Testis (tissue), 2 donors: ENCODE results near the gene NPTX2.

Experiments
- POLR2A ChIP-seq: fragments of 450-650 bp; IDR thresholded peaks from one replicate; pipeline ENCODE4 v1.6.1; 2017; ENCODE audit warnings: antibody characterized with exemption, mild to moderate bottlenecking, moderate library complexity
- TF ChIP-seq, protein P1 (sequence below), 3 experiments: fragments of 450-650 bp in 2 of 3; fragments of 200-600 bp in 1 of 3; sonication (generic) in 1 of 3; IDR thresholded peaks; one replicate each; pipeline ENCODE4 v1.5.1; 2016 to 2019; ENCODE audit warnings: antibody characterized with exemption in 3 of 3, mild to moderate bottlenecking in 2 of 3, moderate library complexity in 1 of 3

DNA sequence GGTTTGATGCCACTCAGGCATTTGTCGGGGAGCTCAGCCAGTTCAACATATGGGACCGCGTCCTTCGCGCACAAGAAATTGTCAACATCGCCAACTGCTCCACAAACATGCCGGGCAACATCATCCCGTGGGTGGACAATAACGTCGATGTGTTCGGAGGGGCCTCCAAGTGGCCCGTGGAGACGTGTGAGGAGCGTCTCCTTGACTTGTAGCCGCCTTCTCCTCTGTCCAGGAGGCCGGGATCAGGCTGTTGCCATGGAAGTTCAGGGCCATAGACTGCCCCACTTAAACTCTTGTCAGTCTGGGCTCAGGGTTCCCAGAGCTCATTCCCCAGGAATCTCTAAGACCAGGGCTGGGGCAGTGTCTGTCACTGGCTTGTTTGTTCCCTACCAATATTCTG is 11.3 kb downstream of the NPTX2 start:
- TF ChIP-seq, protein P1, sequence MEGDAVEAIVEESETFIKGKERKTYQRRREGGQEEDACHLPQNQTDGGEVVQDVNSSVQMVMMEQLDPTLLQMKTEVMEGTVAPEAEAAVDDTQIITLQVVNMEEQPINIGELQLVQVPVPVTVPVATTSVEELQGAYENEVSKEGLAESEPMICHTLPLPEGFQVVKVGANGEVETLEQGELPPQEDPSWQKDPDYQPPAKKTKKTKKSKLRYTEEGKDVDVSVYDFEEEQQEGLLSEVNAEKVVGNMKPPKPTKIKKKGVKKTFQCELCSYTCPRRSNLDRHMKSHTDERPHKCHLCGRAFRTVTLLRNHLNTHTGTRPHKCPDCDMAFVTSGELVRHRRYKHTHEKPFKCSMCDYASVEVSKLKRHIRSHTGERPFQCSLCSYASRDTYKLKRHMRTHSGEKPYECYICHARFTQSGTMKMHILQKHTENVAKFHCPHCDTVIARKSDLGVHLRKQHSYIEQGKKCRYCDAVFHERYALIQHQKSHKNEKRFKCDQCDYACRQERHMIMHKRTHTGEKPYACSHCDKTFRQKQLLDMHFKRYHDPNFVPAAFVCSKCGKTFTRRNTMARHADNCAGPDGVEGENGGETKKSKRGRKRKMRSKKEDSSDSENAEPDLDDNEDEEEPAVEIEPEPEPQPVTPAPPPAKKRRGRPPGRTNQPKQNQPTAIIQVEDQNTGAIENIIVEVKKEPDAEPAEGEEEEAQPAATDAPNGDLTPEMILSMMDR (IDR thresholded peaks at IDR 0.05) = no peak
- TF ChIP-seq POLR2A = no peak
